ENCODE measurements around the gene FHIP2A.

The FHIP2A gene

GRCh38 chr10:114857922-114858629 is 36.5 kb downstream of the FHIP2A start:
- no peak for DNase-seq

GRCh38 chr10:114859222-114859621 is 37.6 kb downstream of the FHIP2A start:
- no peak for DNase-seq

GRCh38 chr10:114862456-114862855 is 40.9 kb downstream of the FHIP2A start:
- DNase-seq = no peak

GRCh38 chr10:114867365-114867764 is 45.8 kb downstream of the FHIP2A start:
- no peak for DNase-seq

GRCh38 chr10:114868870-114869519 is 47.4 kb downstream of the FHIP2A start:
- no peak for DNase-seq

GRCh38 chr10:114869520-114869892 is 47.9 kb downstream of the FHIP2A start:
- DNase-seq = no peak

- DNase-seq = no peak
These were observed 48.9 kb downstream of the FHIP2A start for GRCh38 chr10:114870486-114870885.

- no peak for DNase-seq
These were observed 49.8 kb downstream of the FHIP2A start for GRCh38 chr10:114871379-114871778.

Measured in activated CD8-positive, alpha-beta memory T cell treated with anti-CD3 and anti-CD28 coated beads, Interleukin-2, amount 50 U/mL, for 4 hours (primary cell).